Transverse colon (tissue), 4 donors: ENCODE data around the gene KCTD1.

Experiments
- EP300 ChIP-seq: sonication (generic); formaldehyde crosslinking; IDR thresholded peaks from one replicate; pipeline ENCODE4 v1.6.1; 2017; ENCODE audit warnings: antibody characterized with exemption, low read depth
- POLR2AphosphoS5 ChIP-seq, 3 donors: sonication (generic); formaldehyde crosslinking; IDR thresholded peaks; one replicate each; pipeline ENCODE4 v1.6.1; 2016; ENCODE audit warnings: antibody characterized with exemption in 3 of 3
- TF ChIP-seq, protein P1 (sequence below), 5 experiments: fragments of 200-600 bp in 3 of 5; fragments of 450-650 bp in 2 of 5; sonication (generic) in 3 of 5; IDR thresholded peaks; 1 replicate in 2 of 5; 2 replicates in 3 of 5; pipeline ENCODE4 v1.5.1; 2016 to 2017; ENCODE audit warnings: antibody characterized with exemption in 5 of 5, inconsistent platforms in 3 of 5, mild to moderate bottlenecking in 2 of 5, moderate library complexity in 1 of 5

DNA sequence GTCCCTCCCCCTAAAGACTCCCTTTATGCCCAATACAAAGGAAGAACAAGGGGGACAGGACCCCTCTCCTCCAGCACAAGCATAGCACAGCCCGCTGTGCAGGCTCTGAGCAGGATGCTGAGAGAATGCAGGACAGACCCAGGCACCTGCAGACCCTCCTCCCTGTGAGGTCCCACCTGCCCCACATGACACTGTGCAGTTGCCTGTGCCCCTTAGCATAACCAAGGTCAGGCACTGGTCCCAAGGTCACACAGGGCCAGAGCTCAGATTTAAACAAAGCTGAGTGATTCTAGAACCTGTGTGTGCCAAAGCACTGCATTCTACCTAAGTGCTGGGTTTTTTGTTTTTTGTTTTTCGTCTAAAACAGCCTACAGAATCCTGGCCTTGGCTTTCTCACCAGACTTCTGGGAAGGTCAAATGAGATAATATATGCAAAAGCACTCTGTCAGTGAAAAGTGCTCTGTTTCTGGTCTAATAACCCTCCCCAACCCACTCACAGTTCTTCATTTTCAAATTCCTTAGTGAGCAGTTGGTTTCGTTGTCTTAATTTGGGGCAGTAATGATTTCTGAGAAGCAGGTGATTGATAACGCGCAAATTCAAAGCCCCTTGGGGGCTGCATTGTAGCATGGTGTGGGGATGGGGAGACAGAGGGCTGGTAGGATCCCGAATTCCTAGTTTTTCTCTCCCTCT lies 125.7 kb downstream of the KCTD1 start:
- TF ChIP-seq, protein P1, sequence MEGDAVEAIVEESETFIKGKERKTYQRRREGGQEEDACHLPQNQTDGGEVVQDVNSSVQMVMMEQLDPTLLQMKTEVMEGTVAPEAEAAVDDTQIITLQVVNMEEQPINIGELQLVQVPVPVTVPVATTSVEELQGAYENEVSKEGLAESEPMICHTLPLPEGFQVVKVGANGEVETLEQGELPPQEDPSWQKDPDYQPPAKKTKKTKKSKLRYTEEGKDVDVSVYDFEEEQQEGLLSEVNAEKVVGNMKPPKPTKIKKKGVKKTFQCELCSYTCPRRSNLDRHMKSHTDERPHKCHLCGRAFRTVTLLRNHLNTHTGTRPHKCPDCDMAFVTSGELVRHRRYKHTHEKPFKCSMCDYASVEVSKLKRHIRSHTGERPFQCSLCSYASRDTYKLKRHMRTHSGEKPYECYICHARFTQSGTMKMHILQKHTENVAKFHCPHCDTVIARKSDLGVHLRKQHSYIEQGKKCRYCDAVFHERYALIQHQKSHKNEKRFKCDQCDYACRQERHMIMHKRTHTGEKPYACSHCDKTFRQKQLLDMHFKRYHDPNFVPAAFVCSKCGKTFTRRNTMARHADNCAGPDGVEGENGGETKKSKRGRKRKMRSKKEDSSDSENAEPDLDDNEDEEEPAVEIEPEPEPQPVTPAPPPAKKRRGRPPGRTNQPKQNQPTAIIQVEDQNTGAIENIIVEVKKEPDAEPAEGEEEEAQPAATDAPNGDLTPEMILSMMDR (IDR thresholded peaks at IDR 0.05) = no peak
- TF ChIP-seq POLR2AphosphoS5 (IDR thresholded peaks at IDR 0.05) (no peak), EP300 (no peak)
